NCI-H748 (cell line): ENCODE measurements around the gene ZNF436.
"Not testable (repeated sequence)": the region's sequence is repeated elsewhere in the genome, so short reads cannot be mapped to it uniquely, and the experiment has no call there.

Experiments used
- DNase-seq: peaks from one replicate; lab custom pipeline; 2025; ENCODE audit not compliant: unreplicated experiment; lab: John Stamatoyannopoulos, UW

ZNF436 gene

GRCh38 chr1:23322770-23323169 lies 46.9 kb downstream of the ZNF436 start:
- no peak for DNase-seq

GRCh38 chr1:23310280-23310679 lies 59.4 kb downstream of the ZNF436 start:
- not testable (repeated sequence) for DNase-seq
